GM21576 (cell line): ENCODE data around the gene RACGAP1.

Experiments used
- ATAC-seq: cut with Tn5 transposase; IDR thresholded peaks from one replicate; pipeline ENCODE4 v1.9.1; 2021; ENCODE audit warnings: mild to moderate bottlenecking, moderate library complexity; ENCODE audit not compliant: unreplicated experiment

The RACGAP1 gene

DNA sequence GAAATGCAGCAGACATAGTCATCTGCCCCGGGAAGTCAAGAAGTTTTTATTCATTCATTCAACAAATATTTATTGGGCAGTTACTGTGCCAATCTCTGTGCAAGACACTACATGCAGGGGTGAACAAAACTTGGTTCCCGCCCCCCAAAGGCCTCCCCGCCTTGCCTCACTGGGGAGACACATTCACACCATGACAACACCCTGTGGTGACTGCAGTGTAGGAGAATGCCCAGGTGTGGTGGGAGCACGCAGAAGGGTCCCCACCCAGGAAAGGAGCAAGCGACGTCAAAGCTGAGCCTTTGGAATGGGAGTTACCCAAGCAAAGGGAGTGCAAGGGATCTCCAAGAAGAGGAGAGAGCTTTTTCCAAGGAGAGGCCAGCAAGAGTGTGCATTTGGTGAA, 54.2 kb downstream of the RACGAP1 start:
- no peak for ATAC-seq

DNA sequence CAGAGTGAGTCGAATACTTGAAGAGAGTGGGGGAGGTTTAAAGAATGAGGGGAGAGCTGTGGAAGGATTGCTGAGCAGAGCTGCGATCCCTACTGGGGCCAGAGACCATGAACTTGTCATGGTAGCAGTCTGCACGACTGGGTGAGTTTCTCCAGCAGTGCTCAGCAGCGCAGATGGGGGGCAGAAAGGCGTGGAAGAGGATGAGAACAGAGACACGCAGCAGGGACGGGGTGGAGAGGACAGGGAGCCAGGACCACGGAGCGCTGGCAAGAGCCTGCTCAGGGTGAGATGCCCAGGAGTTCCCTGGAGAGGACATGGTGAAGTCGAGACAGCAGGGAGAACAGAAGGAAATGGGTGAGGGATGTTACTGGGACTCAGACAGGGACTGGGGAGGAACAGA, 54.6 kb downstream of the RACGAP1 start:
- no peak for ATAC-seq

DNA sequence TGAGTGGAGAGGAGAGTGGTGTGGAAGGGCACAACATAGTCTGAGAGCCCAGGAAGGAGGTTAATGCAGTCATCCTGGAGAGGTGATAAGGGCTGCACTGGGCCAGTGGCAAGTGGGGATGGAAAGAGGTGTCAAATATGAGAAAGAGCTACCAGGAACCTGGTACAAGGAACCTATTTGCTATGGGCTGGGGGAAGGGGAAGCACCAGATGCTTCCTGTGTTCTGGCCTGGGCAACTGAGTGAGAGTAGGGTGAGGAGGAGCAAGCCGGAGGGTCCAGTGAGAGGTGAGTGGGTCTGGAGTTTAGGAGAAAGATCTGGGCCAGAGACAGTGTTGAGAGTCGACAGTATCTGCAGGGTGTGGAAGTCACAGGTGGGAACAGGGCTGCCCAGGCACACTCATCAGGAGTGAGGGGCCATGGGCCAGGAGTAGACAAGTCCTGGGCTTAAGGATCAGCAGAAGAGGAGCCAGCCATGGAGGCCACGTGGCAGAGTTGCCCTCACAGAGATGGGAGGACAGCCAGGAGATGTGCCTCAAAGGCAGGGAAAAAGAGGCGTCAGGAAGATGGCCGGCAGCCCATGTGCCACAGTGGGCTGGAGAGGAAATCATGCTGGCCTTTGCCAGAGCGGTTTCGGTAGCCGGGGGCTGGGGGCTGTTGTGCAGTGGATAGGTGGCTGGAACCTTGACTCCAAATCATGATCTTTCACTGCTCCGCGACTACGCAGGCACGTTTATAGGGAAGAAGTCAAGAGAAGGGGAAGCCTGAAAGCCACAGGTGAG, 55.5 kb downstream of the RACGAP1 start:
- no peak for ATAC-seq

DNA sequence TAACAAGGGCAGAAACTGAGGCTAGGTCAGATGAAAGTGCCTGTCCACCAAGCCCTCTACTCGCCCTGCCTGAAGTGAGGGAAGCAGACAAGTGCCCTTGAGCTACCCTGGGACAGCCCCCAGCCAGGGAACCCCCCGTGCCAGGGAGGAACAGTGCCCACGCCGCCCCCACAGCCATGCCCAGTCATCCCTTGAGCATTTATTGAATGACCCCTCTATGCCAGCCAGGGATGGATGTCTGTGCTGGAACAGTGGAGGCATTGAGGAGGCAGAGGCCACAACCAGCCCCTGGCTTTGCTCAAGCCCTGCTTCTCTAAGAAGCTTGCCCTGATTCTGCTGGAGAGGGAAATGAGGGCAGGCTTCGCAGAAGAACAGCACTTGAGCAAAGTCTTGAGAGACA, 56.3 kb downstream of the RACGAP1 start:
- ATAC-seq, result no peak

DNA sequence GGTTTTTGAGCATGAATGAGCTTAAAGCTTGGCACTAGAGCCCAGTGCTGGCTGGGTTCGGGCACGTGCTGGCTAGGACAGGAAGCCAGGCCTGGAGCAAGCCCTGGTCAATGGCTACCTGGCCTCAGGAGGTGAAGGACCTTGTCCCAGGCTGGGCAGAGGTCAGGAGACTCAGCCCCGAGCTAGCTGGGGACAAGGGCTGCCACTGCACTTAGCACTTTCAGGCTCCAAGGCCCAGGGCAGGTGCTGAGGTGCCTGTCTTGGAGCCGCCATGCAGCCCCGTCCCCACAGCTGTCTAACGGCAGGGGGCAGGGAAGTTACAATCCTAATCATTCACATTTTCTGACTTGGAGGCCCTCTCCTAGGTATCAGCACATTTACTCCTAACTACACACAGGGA, 56.8 kb downstream of the RACGAP1 start:
- no peak for ATAC-seq

DNA sequence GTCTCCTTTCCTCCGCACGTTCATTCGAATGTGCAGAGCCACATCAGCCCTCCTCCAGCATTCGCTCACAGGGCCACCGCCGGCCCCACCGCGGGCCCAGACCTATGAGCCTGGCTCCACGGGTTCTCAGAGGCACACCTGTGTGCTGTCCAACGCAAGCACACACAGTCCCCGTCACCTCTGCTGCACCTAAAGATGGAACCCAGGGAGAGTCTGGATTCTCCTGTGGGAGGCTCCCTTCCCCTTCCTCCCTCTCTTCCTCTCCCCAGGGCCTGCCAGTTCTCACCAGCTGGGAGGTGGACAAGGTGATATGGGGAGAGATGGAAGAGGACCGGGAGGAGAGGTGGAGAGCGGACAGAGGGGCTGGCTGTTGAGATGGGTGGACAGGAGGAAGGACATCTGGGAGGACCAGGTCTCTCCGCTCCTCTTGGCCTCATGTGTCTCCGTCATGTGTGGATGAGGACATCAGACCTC, 57.5 kb downstream of the RACGAP1 start:
- ATAC-seq, result no peak

DNA sequence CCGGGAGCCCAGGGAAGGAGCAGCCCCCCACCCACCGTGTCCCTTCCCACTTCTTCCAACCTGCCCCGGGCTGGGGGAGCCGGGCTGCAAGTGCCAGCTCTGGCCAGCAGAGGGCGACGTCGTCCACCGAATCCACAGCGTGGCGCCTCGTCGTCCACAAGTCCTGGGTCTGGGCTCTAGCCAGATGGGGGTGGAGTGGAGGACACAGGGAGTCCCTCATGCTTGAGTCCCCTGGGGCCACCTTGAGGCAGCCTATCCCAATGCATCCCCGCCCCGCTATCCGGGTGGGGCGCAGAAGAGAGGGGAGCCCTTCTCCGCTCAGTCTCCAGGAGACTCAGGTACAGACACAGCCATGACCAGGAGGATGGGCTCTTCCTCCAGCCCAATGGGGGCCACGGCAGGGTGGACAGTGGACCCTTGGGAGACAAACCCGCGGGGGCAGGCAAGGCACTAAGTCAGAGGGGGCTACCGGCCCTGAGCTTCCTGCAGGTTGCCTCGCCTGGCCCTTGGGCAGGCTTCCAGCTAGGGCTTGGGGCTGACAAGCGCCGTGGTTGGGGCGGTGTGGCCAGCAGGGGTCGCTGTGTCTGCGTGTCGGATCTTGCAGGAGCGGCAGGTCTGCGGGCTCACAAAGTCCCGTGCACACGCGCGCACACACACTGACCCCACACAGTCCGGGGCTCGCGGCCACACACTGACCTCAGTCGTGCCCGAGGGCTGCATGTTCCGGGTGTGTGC, 58.1 kb downstream of the RACGAP1 start:
- peak; percentile 67 for ATAC-seq

DNA sequence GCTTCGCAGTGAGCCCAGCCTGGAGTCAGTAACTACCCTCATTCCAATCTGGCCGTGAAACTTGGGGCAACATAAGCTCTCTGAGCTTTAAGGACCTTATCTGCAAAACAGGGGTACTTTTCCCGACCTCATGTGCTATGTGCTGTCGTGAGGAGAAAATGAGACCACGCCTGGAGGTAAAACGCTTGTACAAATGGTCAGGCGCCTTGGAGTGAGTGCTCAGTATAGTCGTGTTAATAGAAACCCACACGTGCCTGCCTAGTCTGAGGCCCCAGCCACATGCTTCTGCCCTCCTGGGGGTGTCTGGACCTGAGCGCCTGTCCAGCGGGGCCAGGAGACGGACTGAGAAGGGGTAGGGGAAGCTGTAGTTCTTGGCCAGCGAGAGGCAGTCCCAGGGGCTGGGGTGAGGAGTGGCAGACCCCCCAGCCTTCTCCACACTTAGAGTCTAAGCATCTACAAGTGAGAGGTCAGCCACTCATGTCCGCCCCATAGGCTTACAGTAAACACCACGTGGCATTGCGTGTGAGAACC, 58.7 kb downstream of the RACGAP1 start:
- no peak for ATAC-seq

DNA sequence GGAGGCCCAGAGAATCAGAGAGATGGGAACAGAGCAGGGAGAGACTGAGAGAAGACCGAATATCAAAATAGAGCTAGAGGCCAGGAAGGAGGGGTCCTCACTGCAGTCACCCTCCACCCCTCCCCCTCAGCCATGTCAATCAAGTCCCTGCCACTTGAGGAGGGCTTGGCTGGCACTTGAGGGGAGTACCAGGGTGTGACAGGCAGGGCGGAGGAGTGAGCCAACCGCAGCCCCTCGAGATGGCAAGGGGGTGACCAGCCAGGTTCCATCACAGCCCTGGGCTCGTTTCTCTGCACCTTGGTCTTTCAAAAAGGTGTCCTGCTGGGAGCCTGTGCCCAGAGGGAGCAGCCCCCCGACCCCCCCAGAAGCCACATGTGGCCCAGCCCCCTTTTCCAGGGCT, 59.5 kb downstream of the RACGAP1 start:
- no peak for ATAC-seq

DNA sequence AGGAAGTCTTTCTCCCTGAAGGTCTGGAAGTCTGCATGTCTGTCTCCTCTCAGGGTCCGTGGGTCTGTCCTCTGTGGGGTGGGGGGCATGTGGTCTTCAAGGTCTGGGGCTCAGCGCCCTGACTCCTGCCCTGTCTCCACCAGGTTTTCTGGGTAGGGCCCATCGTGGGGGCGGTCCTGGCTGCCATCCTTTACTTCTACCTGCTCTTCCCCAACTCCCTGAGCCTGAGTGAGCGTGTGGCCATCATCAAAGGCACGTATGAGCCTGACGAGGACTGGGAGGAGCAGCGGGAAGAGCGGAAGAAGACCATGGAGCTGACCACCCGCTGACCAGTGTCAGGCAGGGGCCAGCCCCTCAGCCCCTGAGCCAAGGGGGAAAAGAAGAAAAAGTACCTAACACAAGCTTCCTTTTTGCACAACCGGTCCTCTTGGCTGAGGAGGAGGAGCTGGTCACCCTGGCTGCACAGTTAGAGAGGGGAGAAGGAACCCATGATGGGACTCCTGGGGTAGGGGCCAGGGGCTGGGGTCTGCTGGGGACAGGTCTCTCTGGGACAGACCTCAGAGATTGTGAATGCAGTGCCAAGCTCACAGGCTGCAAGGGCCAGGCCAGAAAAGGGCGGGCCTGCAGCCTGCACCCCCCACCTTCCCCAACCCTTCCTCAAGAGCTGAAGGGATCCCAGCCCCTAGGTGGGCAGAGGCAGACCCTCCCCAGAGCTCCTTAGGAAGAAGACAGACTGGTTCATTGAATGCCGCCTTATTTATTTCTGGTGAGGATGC, 60.3 kb downstream of the RACGAP1 start:
- no peak for ATAC-seq

DNA sequence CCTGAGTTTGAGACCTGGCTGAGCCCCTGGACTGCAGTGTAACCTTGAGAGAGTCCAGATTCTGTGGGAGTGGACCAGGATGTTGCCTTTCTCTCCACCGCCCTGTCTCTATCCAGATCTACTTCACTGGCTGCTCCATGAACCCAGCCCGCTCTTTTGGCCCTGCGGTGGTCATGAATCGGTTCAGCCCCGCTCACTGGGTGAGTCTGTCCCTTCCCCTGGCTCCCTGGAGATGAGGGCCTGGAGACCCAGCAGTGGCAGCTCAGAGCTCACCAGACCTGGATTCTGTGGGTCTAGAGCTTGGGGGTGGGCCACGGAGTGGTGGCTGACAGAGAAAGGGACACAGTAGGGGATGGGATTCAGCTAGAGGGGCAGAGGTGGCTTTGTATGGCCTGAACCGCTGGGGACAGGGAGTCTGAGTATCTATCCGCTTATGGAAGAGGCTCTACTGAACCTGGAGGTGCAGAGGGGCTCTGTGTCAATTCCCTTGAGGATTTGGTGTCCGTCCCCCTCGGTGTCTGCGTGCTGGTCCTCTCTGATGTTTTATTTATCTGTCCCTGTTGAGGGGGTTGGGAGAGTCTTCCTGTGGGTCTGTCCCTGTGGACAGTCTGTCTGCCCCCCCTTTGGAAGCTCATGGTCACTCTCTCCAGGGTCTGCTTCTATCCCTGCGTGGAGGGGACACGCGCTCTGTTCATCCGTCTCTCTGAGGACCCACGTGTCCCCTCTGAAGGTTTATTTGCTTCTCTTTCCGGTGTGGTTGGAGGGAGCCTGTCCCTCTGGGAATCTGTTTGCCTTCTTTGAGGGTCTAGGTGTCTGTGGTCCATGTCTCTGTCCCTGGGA, 61.1 kb downstream of the RACGAP1 start:
- no peak for ATAC-seq

DNA sequence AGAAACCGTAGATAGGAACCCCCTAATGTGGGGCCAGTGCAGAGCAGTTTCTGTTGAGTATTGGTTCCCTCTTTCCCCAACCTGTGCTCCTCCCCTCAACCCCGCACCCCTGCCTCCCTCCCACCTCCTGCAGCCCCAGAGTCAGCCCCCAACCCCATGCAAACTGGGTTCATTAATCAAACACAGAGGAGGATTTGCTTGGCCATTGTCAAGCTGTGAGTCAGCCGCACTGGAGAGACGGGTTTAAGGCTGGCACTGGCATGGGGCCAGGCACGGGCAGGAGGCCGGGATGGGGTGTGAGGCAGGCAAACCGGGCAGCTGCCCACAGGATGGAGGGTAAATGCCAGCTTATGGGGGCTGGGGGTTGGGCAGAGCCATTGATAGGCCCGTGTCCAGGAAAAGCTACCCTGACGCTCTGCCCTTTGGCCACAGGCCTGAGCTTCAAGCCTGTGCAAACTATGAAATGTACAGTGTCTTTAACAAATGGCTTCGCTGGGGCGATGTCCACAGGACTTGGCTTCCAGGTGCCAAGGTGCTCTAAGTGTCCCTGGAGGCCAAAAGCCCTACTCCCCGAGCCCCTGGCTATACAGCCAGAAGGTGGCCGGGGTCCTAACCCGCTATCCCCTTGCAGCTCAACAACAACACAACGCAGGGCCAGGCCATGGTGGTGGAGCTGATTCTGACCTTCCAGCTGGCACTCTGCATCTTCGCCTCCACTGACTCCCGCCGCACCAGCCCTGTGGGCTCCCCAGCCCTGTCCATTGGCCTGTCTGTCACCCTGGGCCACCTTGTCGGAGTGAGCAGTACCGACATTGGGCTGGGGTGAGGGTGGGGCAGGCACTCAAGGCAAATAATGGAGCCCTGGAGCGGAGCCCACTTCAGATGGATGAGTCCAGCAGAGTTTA, 62.2 kb downstream of the RACGAP1 start:
- ATAC-seq, result no peak

DNA sequence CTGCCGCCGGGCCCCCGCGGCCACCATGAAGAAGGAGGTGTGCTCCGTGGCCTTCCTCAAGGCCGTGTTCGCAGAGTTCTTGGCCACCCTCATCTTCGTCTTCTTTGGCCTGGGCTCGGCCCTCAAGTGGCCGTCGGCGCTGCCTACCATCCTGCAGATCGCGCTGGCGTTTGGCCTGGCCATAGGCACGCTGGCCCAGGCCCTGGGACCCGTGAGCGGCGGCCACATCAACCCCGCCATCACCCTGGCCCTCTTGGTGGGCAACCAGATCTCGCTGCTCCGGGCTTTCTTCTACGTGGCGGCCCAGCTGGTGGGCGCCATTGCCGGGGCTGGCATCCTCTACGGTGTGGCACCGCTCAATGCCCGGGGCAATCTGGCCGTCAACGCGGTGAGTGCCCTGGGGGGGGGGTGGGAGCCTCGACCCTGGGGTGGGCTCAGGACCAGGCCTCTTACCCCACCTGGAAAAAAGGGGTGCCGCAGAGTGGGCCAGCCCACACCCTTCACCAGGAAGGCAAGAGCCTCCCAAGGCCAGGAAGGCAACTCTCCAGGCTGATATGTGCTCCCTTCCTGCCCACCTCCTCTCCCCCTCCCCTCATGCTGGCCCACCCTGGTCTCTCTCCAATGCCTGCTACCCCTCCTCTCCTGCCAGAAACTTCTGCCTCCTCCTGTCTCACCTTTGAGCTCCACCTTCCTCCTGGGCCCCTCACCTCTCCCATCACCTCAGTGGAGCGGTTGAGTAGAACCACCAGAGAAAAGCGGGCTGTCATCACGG, 63.1 kb downstream of the RACGAP1 start:
- no peak for ATAC-seq

DNA sequence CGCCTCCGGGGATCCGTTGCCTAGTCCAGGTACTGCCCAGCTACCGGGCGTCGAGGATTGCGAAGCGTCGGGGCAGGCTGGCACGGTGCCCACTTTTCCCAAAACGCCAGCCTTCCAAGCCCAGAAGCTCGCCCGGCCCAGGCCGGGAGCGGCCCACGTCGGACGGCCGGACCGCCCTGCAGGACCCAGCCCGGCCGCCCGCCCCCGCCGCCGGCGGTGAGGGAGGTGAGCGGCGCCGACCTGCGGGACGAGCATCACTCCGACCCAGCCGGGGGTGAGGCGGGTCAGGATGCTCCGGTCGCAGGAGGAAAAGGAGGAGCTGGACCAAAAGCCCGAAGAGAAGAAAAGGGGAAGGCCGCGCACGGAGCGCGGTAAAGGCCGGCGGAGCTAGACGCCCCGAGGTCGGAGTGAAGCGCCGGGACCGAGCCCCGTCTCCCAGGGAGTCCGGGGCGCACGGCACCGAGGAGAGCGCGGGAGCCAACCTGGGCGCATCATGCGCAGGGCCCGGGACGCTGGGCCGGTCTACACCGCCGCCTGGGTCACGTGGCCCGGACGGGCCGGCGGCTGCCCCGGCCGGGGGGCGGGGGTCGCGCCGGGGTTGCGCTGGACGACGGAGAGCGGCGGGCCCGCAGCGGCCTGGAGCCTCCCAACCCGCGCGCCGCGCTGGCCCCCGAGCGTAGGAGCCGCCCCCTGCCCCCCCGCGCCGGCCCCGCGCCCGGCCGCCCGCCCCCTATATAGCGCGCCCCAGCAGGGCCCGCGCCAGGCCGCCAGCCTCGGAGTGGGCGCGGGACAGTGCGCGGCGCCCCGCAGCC, 64.0 kb downstream of the RACGAP1 start, which contains the start of gene AQP5:
TSS of gene AQP5 (plus strand) at position 762 of the 812 bp plus-strand sequence. CDS start 146 bp downstream, outside the sequence.
- no peak for ATAC-seq

DNA sequence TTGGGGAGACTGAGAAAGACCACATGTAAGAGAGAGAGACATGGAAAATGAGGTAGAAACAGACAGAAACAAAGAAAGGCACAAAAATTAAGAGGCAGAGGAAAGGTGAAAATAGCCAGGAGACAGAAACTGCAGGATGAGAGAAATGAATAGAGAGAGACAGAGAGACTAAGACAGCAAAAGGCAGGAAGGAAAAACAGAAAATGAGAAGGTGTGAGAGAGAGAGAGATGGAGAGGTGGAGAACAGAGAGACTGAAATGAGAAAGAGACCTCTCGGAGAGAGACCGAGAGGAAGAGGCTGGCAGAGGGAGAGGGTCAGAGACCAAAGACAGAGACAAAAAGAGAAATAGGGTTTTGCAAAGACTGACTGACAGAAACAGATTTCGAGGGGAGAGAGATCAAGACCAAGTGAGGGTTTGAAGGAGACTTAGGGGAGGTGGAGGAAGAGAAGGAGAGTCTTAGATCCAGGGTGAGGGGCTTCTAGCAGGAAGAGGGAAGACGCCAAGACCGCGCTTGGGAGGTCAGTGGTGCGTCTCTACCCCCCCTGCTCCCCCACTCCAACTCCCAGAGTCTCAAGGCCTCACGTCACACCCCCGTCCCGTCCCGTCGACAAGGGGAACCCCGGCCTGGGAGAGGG, 64.7 kb downstream of the RACGAP1 start:
- no peak for ATAC-seq

DNA sequence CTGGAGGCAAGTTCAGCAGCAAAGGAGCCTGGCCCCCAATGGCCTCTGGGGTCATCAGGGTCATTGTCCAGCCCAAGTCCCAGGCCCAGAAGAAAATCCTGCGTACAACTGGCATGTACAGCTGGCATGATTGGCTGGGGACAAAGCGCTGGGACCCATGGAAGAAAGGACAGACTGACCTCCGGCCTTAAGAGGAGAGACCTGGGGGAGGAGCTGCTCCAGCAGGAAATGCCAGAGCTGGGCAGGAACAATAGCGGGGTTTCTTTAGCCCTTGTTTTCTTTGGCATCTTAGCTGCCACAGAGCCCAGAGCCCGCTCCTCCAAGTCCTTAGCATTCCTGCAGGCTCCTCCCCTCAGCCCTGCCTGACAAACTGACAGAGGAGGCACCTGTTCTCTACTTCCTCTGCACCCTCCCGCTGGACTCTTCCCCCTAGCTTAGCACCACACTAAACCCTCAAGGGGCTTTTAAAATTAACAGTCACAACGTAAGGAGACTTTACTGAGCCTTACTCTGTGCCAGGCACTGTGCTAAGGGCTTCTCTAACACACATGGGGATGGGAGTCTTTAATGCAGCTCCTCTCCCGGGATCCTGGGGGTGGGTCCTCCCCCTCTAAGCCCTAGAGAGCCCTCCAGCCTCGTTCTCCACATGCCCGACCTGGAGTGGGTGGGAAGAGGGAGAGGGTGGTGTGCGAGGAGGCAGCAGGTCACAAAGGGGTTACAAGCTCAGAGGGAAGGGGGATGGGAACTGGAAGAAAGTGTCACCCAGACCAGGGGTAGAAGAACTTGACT, 65.4 kb downstream of the RACGAP1 start:
- no peak for ATAC-seq
